22Rv1 (cell line): ENCODE results near the gene HEPH.

Source experiments
- H3K27ac ChIP-seq: fragments of 450-650 bp; 2 replicates; pipeline ENCODE4 v1.5.1; 2017
- CTCF ChIP-seq: fragments of 450-650 bp; IDR thresholded peaks from 2 replicates; pipeline ENCODE4 v1.5.1; 2017; ENCODE audit warnings: mild to moderate bottlenecking
- ZFX ChIP-seq: fragments of 450-650 bp; IDR thresholded peaks from 2 replicates; pipeline ENCODE4 v1.6.1; 2017; ENCODE audit warnings: antibody characterized with exemption, borderline replicate concordance

The HEPH gene

GRCh38 chrX:66176134-66176533, 12.1 kb downstream of the HEPH start:
- TF ChIP-seq CTCF, result no peak
- no peak for TF ChIP-seq ZFX
- no peak overlapping the region for H3K27ac ChIP-seq

GRCh38 chrX:66191563-66191962, 27.5 kb downstream of the HEPH start:
- TF ChIP-seq CTCF (no peak), ZFX (no peak)
- no peak overlapping the region for H3K27ac ChIP-seq

GRCh38 chrX:66193821-66194220, 29.8 kb downstream of the HEPH start:
- H3K27ac ChIP-seq, result no peak overlapping the region
- TF ChIP-seq CTCF (no peak), ZFX (no peak)

- TF ChIP-seq ZFX (no peak), CTCF (no peak)
- no peak overlapping the region for H3K27ac ChIP-seq
Observed at GRCh38 chrX:66200050-66200664, 36.1 kb downstream of the HEPH start.

GRCh38 chrX:66200855-66201795, 37.1 kb downstream of the HEPH start:
- TF ChIP-seq CTCF (peak; percentile 48), ZFX (no peak)
- H3K27ac ChIP-seq, result no peak overlapping the region

- H3K27ac ChIP-seq, result no peak overlapping the region
- no peak for TF ChIP-seq ZFX
- no peak for TF ChIP-seq CTCF
Observed at GRCh38 chrX:66203114-66203513, 39.1 kb downstream of the HEPH start.

GRCh38 chrX:66221856-66222255, 57.8 kb downstream of the HEPH start:
- no peak for TF ChIP-seq CTCF
- TF ChIP-seq ZFX, result no peak
- H3K27ac ChIP-seq, result no peak overlapping the region
